IPS-NIHi7 (cell line): Measurements from ENCODE around the gene MRGPRX2.

Experiments used
- DNase-seq: peaks from one replicate; pipeline ENCODE4 v3.0.0; 2012; ENCODE audit warnings: mixed read lengths; ENCODE audit errors: extremely low spot score

MRGPRX2 gene

DNA sequence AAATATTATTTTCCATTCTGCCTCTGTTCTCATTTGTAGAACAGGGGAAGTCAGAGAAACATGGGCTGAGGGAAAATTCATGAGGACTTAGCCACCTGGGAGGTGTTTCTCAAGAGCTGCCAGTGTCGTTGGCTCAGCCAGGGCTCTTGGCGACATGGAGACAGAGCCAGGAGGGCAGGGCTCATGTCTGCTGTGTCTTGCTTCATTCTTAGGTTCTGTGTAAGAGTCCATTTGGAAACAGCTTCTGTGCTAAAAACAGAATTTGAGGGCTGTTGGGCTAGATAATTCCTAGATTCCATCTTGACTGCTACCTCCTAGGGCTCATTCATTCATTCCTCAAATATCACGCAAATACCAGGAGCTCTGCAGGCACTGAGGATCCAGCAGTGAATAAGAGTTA is 15.1 kb upstream of the MRGPRX2 start:
- no peak for DNase-seq

DNA sequence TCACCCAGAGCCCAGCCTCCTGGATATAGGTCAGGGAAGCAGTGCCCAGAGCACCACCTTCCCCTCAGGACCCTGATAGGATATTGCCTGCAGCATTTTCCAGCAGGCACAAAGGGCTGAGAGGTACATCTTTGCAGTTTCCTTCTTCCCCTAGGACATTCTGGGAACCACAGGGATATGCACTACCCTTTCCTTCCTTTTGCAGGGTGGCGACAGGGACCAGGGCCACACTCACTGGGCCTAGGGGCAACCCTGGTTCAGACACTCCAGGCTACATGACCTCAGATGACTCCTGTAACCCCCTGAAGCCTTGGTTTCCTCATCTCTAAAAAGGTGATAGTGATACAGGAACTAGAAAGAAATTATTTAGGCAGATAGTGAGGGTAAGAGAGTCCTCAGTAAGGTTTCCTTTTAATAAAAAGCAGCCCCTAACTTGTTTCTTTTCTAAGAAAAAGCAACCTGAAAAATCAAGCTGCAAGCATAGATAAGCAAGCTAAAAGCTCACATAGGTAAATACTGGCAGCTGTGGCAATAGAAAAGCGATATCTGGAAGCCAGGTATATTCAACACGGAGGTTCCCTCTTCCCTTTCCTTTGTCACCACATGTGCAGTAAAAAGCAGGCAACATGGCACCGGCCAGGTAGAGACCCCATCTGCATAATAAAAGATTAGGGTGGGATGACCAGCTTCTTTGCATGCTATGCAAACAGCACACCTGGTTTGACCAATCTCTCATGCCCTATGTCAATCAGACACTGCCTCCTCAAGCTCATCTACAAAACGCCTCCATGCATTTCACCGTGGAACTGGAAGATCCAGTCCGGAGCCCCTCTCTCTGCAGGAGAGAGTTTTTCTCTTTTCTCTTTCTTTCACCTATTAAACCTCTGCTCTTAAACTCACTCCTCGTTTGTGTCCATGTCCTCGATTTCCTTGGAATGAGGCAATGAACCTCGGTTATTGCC is 13.2 kb upstream of the MRGPRX2 start:
- no peak for DNase-seq

DNA sequence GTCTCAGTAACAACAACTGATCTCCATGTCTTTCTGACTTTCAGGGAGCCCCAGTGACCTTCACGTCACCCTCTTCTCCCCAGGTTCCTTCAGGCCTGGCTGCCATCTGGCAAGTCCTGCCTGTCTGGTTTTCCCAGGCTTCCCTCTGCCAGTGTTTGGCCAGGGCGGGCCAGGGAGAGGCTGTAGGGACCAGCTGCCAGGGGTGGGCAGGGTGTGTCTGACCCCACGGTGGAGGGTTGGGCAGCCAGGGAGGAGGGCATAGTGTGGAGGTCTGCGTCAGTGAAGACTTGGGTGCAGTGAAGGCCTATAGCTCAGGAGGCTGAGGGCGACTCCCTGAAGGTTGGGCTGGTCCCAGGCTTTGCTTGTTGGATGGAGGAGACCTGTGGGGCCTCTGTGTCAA is 11.9 kb upstream of the MRGPRX2 start:
- no peak for DNase-seq

DNA sequence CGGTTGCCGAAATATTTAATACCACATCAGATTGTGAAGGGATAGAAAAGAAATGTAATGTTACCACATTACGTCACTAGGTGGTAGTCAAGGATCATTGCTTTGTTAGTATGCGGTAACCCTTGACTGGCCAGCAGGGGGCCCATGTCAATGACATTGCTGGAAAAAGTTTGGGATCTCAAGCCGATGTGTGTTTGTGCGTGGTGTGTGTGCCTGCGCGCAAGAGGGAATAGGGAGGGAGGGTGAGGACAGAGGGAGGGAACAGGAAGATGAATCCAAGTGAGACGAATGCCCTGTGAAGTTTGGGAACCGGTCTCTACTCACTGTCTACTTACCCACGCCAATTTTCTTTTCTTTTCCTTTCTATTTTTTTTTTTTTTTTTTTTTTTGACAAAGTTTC is 10.7 kb upstream of the MRGPRX2 start:
- peak; percentile 75 for DNase-seq

- peak; percentile 4 for DNase-seq
Observed at GRCh38 chr11:19059833-19060232, 684 bp downstream of the MRGPRX2 start.

DNA sequence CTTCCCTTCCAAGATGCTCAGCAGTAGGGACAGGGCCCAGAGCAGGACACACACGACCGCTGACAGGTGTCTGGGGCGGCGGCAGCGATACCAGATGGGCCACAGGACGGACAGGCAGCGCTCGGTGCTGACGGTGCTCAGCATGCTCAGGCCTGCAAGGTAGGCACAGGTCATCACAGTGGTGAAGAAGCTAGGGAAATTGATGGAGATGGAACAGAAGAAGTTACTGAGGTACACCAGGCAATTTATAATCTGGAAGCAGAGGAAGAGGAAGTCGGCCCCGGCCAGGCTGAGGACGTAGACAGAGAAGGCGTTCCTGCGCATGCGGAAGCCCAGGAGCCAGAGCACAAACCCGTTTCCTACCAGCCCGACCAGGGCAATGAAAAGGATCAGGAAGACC is 4.6 kb downstream of the MRGPRX2 start:
- DNase-seq: no peak

DNA sequence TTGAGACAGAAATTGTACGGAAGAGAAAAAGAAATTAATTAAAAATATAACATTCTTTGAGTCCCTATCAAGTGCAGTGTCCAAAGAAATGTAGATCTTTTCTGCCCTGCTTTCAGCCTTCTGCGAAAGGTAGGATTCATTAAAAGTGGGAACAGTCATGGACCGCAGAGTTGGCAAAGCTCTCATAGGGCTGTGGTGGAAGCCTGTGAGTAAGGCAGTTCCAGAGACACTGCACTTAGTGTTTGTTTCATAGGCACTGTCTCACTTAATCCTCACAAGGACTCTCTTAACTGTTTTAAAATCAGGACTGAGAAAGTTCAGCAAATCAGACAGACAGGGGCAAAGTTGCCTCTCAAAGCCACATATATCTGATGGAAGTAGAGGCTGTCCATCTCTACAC is 5.5 kb downstream of the MRGPRX2 start:
- DNase-seq: no peak

GRCh38 chr11:19053909-19054308 is 6.6 kb downstream of the MRGPRX2 start:
- no peak for DNase-seq

GRCh38 chr11:19050281-19050680 is 10.2 kb downstream of the MRGPRX2 start:
- DNase-seq: no peak

DNA sequence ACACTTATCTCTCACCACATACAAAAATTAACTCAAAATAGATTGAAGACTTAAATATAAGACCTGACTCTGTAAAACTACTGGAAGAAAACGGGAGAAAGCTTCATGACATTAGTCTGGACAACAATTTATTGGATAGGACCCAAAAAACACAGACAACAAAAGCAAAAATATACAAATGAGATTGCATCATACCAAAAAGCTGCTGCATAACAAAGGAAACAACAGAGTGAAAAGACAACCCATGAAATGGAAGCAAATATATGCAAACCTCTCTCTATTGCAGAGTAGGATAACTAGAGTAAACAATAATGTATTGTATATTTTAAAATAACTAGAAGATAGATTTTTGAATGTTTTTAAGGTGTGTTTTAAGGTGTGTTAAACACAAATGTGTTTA is 11.2 kb downstream of the MRGPRX2 start:
- DNase-seq: no peak

DNA sequence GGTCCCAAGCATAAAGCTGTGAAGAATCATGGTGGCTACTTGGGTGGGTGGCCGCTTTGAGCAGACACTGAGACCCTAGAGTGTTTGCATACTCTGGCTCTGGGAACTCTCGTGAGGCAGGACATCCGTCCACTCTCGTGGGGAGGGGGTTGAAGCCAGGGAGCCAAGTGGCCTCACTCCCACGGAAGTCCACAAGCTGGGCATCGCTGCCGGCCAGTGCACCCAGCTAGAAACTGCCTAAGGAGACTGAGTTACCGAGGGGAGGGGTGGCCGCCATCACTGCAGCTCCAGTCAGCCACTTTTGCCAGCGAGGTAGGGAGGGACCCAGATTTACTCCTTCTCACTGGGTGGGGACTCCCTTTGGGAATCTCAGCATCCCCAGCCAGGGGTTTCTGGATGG is 20.5 kb downstream of the MRGPRX2 start:
- DNase-seq: no peak

DNA sequence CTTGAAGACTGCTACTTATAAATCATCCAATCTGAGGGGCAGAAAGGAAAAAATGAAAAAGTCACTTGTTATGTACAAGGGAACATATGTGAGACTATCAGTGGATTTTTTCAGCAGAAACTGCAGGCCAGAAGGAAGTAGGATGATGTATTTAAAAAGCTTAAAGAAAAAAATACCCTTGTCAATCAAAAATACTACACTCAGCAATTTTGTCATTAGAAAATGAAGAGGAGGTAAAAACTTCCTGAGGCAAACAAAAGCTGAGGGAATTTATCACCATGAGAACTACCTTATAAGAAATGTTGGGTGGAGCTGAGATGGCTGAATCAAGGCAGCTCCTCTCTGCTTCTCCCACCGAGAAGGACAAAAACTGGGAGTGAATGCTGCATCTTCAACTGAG is 21.1 kb downstream of the MRGPRX2 start:
- DNase-seq: no peak

DNA sequence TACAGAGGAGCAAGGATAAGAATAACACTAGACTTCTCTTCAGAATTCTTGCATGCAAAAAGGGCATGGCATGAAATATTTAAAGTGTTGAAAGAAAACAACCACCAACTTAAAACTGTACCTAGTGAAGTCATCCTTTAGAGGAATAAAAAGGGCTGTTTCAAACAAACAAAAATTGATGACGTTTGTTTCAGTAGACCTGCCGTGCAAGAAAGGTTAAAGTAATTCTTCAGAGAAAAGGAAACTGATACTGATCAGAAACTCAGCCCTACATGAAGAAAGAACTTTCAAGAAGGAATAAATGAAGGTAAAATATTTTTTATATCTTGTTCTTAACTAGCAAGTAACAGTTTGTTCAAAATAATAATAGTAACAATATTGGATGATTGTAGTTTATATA is 27.5 kb downstream of the MRGPRX2 start:
- DNase-seq: no peak

GRCh38 chr11:19027829-19028595 is 32.5 kb downstream of the MRGPRX2 start:
- no peak for DNase-seq

GRCh38 chr11:19026862-19027261 is 33.7 kb downstream of the MRGPRX2 start:
- DNase-seq: no peak

DNA sequence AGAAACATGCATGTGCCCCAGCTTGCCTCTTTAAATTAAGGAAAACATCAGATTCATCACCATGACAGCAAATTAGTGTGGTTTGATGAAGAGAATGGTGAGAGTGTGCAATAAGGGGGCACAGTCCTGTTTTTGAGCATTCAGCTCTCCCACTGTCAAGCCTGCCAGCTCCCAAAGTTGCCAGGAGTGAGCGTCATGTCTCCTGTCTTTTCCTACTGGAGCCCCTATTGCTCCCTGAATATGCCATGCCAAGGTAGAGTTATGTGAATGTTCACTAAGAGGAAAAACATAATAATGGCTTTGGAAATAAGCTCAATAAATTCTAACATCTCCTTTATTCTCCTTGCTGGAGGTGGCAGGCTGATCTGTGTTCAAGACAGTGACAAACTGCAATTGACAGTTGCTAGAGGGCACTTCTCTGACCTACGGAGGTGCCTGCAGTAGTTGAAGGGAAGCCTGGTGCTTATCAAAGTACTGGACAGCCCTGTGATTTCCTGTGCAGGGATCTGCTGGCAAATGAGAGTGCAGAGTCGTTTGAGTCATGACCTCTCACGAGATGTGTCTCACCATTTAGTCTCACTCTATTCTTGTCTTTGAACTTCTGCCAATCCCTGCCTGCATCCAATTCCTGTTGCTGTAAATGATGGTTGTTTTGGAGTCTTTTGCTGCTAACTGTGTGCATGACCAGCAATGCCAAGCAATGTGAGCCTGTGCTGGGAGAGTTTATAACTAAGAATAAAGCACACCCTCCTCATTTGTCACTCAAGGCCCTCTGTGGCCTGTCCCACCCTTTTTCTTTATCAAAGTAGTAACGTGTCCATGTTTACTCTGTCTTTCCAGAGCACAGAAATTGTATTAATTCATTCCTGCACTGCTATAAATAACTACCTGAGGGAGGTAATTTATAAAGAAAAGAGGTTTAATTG is 34.8 kb downstream of the MRGPRX2 start:
- DNase-seq: no peak

DNA sequence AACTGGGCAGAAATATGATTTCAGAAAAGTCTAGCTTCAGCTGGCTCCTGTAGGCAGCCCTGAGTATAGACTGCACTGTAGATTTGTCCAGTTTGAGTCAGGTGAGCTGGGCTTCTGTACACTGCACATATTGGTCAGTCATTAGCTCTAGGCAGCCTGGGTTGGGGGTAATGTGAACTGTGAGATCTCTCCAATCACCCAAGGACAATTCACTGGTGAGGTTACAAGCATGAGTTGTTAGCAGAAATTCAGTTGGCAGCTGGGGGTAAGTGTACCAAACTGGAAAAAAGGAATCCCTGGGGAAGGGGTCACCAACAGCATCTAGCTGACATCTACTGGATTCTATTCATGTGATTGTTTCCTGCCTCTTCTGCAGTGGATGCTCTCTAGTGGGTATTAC is 39.7 kb downstream of the MRGPRX2 start:
- DNase-seq: no peak

DNA sequence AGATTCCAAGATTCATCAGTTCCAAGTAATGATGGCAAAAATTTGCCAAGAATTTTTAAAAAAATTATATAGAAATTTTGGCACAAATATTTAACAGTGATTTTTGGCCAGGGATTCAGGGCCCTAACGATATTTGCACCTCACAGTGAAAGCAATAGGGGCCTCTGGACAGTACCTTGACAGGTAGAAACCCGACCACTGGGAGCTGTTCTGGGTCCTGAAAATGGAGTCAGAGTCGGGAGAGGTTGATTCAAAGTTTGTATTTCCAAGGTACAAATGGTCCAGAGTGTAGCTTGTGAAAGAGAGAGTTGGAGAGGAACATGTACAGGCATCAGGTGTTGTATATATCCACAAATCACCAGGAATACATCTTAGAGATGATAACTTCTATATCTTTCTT is 41.6 kb downstream of the MRGPRX2 start:
- peak; percentile 64 for DNase-seq

DNA sequence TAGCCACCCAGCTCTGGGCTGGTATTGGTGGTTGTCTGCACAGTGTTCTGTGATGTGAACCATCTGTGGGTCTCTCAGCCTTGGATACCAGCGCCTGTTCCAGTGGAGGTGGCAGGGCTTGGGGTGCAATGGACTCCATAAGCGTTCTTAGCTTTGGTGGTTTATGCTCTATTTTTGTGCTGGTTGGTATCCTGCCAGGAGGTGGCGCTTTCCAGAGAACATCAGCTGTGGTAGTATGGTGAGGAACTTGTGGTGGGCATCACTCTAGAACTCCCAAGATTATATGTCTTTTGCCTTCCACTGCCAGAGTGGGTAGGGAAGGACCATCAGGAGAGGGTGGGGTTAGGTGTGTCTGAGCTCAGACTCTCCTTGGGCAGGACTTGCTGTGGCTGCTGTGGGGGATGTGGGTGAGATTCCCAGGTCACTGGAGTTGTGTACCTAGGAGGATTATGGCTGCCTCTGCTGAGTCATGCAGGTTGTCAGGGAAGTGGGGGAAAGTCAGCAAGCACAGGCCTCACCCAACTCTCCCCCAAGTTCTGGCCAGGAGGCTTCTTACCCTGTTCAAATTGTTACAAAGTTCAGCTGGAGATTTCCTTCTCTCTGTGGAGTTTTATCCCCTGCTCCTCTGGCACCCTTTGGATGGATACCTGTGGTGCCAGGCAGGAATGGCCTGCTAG is 47.2 kb downstream of the MRGPRX2 start:
- DNase-seq: no peak

DNA sequence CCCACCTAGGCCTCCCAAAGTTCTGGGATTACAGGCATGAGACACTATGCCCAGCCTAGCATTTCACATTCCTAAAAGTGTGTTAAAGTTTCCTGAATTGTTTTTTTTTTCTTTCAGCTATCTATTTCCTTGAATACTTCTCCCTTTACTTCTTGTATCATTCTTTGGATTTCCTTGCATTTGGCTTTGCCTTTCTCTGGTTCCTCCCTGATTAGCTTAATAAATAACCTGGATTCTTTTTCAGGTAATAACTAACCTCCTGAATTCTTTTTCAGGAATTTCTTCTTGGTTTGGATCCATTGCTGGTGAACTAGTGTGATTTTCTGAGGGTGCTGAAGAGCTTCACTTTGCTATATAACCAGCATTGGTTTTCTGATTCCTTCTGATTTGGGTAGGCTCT is 47.9 kb downstream of the MRGPRX2 start:
- DNase-seq: no peak
